ENCODE results near the gene ACTBL2. TPM values are rescaled to one million over a fixed set of nuclear protein-coding genes. Genes with fewer than 3 reads are reported as not detected.

Gene ACTBL2
- total RNA-seq, 1 experiment from 2014 or later: not detected

GRCh38 chr5:57504357-57504756 is 21.7 kb upstream of the ACTBL2 start:
- DNase-seq: no peak
- intact Hi-C loops (cut with micrococcal nuclease; ENCODE audit: unreplicated experiment): loop anchor here (5.0 kb wide), 1 partner anchor 148 kb away; no protein-coding TSS in a partner anchor
- no peak overlapping the region for H3K27ac Mint-ChIP-seq (ENCODE audit: unreplicated experiment)
- no peaks in the 10 kb centered on the region for H3K36me3 Mint-ChIP-seq (ENCODE audit: insufficient read depth, unreplicated experiment)
- H3K4me3 ChIP-seq (ENCODE audit: low read depth, low read length): no peak overlapping the region
- H3K27me3 Mint-ChIP-seq (ENCODE audit: insufficient read depth, unreplicated experiment): no peaks in the 10 kb centered on the region
- no peak for TF ChIP-seq CTCF (IDR thresholded peaks at IDR 0.05; ENCODE audit: insufficient read depth in 1 of 2, low read depth in 1 of 2, low read length in 1 of 2, severe bottlenecking in 1 of 2, unreplicated experiment in 1 of 2)
- no TSS peak for BruUV-seq (replicated peaks)
- ChIA-PET CTCF (interaction anchor here (0.6 kb wide), 1 partner anchor 46 kb away, joined by 8 read pairs; no protein-coding TSS in a partner anchor), POLR2A (no interaction called here)
- no peaks in the 10 kb centered on the region for H3K27me3 ChIP-seq (replicated peaks; ENCODE audit: control insufficient read depth, insufficient read depth, low read length)
- no peaks in the 10 kb centered on the region for H3K9me3 Mint-ChIP-seq (ENCODE audit: unreplicated experiment)
- H3K4me1 Mint-ChIP-seq (ENCODE audit: low read depth, unreplicated experiment): no peaks in the 10 kb centered on the region
- no peaks in the 10 kb centered on the region for H3K9me3 ChIP-seq
- H3K4me1 ChIP-seq: peaks cover 6% of the 10 kb centered on the region; the same call in 1 of the 2 replicates
- H3K4me3 Mint-ChIP-seq (ENCODE audit: unreplicated experiment): no peak overlapping the region
- no peaks in the 10 kb centered on the region for H3K36me3 ChIP-seq (ENCODE audit: control insufficient read depth, insufficient read depth, low read length)

- CTCF ChIA-PET: no interaction called here
- no peaks in the 10 kb centered on the region for H3K27me3 ChIP-seq (replicated peaks; ENCODE audit: control insufficient read depth, insufficient read depth, low read length)
- no peaks in the 10 kb centered on the region for H3K4me1 Mint-ChIP-seq (ENCODE audit: low read depth, unreplicated experiment)
- H3K36me3 Mint-ChIP-seq (ENCODE audit: insufficient read depth, unreplicated experiment): no peaks in the 10 kb centered on the region
- peaks cover 6% of the 10 kb centered on the region; the same call in 1 of the 2 replicates for H3K4me1 ChIP-seq
- no peak for DNase-seq
- no peaks in the 10 kb centered on the region for H3K9me3 Mint-ChIP-seq (ENCODE audit: unreplicated experiment)
- no peak overlapping the region for H3K27ac Mint-ChIP-seq (ENCODE audit: unreplicated experiment)
- H3K9me3 ChIP-seq: no peaks in the 10 kb centered on the region
- intact Hi-C loops (cut with micrococcal nuclease; ENCODE audit: unreplicated experiment): loop anchor here (5.0 kb wide), 1 partner anchor 149 kb away; no protein-coding TSS in a partner anchor
- BruUV-seq (replicated peaks): no TSS peak
- H3K4me3 Mint-ChIP-seq (ENCODE audit: unreplicated experiment): no peak overlapping the region
- H3K4me3 ChIP-seq (ENCODE audit: low read depth, low read length): no peak overlapping the region
- POLR2A ChIA-PET: no interaction called here
- no peak for TF ChIP-seq CTCF (IDR thresholded peaks at IDR 0.05; ENCODE audit: insufficient read depth in 1 of 2, low read depth in 1 of 2, low read length in 1 of 2, severe bottlenecking in 1 of 2, unreplicated experiment in 1 of 2)
- H3K36me3 ChIP-seq (ENCODE audit: control insufficient read depth, insufficient read depth, low read length): no peaks in the 10 kb centered on the region
- no peaks in the 10 kb centered on the region for H3K27me3 Mint-ChIP-seq (ENCODE audit: insufficient read depth, unreplicated experiment)
Measured at GRCh38 chr5:57503433-57503832, 20.8 kb upstream of the ACTBL2 start.

GRCh38 chr5:57501414-57502201 is 19.0 kb upstream of the ACTBL2 start:
- Mint-ChIP-seq H3K27ac (ENCODE audit: unreplicated experiment) (no peak overlapping the region), H3K4me1 (ENCODE audit: low read depth, unreplicated experiment) (no peaks in the 10 kb centered on the region), H3K9me3 (ENCODE audit: unreplicated experiment) (no peaks in the 10 kb centered on the region), H3K4me3 (ENCODE audit: unreplicated experiment) (no peak overlapping the region), H3K36me3 (ENCODE audit: insufficient read depth, unreplicated experiment) (no peaks in the 10 kb centered on the region), H3K27me3 (ENCODE audit: insufficient read depth, unreplicated experiment) (no peaks in the 10 kb centered on the region)
- H3K9me3 ChIP-seq: no peaks in the 10 kb centered on the region
- no peak for TF ChIP-seq CTCF (IDR thresholded peaks at IDR 0.05; ENCODE audit: insufficient read depth in 1 of 2, low read depth in 1 of 2, low read length in 1 of 2, severe bottlenecking in 1 of 2, unreplicated experiment in 1 of 2)
- ChIA-PET CTCF (interaction anchor here (0.5 to 3.7 kb wide), 3 partner anchors 149 to 324 kb away, joined by 3 to 28 read pairs (median 5); no protein-coding TSS in a partner anchor), POLR2A (no interaction called here)
- DNase-seq: no peak
- no peak overlapping the region for H3K4me3 ChIP-seq (ENCODE audit: low read depth, low read length)
- BruUV-seq (replicated peaks): no TSS peak
- H3K36me3 ChIP-seq (ENCODE audit: control insufficient read depth, insufficient read depth, low read length): no peaks in the 10 kb centered on the region
- peaks cover 6% of the 10 kb centered on the region; the same call in 1 of the 2 replicates for H3K4me1 ChIP-seq
- intact Hi-C loops (cut with micrococcal nuclease; ENCODE audit: unreplicated experiment): loop anchor here (5.0 kb wide), 1 partner anchor 151 kb away; no protein-coding TSS in a partner anchor
- no peaks in the 10 kb centered on the region for H3K27me3 ChIP-seq (replicated peaks; ENCODE audit: control insufficient read depth, insufficient read depth, low read length)
